Tibial artery (tissue), 4 donors: ENCODE results near the gene ACO2.
A peak's percentile ranks its signal among the peaks of the same experiment; 100 is the strongest.

Experiments
- DNase-seq, 2 donors: peaks; one replicate each; pipeline ENCODE4 v3.0.0-alpha.2; 2019
- H3K27ac ChIP-seq, 2 donors: fragments of 200-600 bp; sonication (generic) in 1 of 2; 1 replicate in 1 of 2; 2 replicates in 1 of 2; pipeline ENCODE4 v1.5.1; 2018 to 2019; ENCODE audit warnings: mild to moderate bottlenecking in 1 of 2
- H3K27me3 ChIP-seq, 2 donors: fragments of 200-600 bp; sonication (generic) in 1 of 2; one replicate each; pipeline versions ENCODE4 v1.5.1 to v1.6.0; 2016 to 2019
- H3K36me3 ChIP-seq, 3 donors: fragments of 200-600 bp; sonication (generic) in 2 of 3; one replicate each; pipeline ENCODE4 v1.5.1; 2016 to 2019; ENCODE audit warnings: mild to moderate bottlenecking in 2 of 3
- H3K4me1 ChIP-seq, 4 donors: fragments of 200-600 bp; sonication (generic) in 2 of 4; 1 replicate in 3 of 4; 2 replicates in 1 of 4; pipeline ENCODE4 v1.5.1; 2016 to 2019
- H3K4me3 ChIP-seq, 2 donors: fragments of 200-600 bp; sonication (generic) in 1 of 2; 1 replicate in 1 of 2; 2 replicates in 1 of 2; pipeline ENCODE4 v1.5.1; 2018 to 2019; ENCODE audit warnings: mild to moderate bottlenecking in 2 of 2
- H3K9me3 ChIP-seq, 3 donors: fragments of 200-600 bp; sonication (generic) in 1 of 3; one replicate each; pipeline ENCODE4 v1.5.1; 2016 to 2019
- CTCF ChIP-seq, 2 experiments: fragments of 200-600 bp in 1 of 2; fragments of 450-650 bp in 1 of 2; IDR thresholded peaks; one replicate each; pipeline ENCODE4 v1.5.1; 2017 to 2019; ENCODE audit warnings: antibody characterized with exemption in 2 of 2, mild to moderate bottlenecking in 1 of 2, moderate library complexity in 1 of 2
- intact Hi-C: fragments of 100-400 bp; cut with DNase I; formaldehyde crosslinking; loops from one replicate; pipeline ENCODE4 v1.15.0; 2023; ENCODE audit warnings: low total_unique reads

The ACO2 gene

GRCh38 chr22:41526830-41527799 lies 58.2 kb downstream of the ACO2 start:
- H3K9me3 ChIP-seq: no peaks in the 10 kb centered on the region
- H3K27me3 ChIP-seq: no peaks in the 10 kb centered on the region
- intact Hi-C loops: loop anchor here (5.0 kb wide), 1 partner anchor 240 kb away; the partner anchor contains the start of gene RANGAP1
- H3K4me1 ChIP-seq: peaks cover 0 to 47% (median 39%) of the 10 kb centered on the region in 4 donors
- TF ChIP-seq CTCF (IDR thresholded peaks at IDR 0.05): peak; percentile 78 to 81
- H3K4me3 ChIP-seq: no peak overlapping the region
- H3K27ac ChIP-seq: peak overlapping the region; percentile 92 to 97
- no peak for DNase-seq
- H3K36me3 ChIP-seq: peaks cover 40 to 74% (median 62%) of the 10 kb centered on the region in 3 donors

- H3K4me1 ChIP-seq: peaks cover 0 to 47% (median 35%) of the 10 kb centered on the region in 4 donors
- no peaks in the 10 kb centered on the region for H3K9me3 ChIP-seq
- no peak for TF ChIP-seq CTCF (IDR thresholded peaks at IDR 0.05)
- no peak overlapping the region for H3K4me3 ChIP-seq
- no peaks in the 10 kb centered on the region for H3K27me3 ChIP-seq
- peak overlapping the region in 1 of 2 donors; percentile 97 for H3K27ac ChIP-seq
- intact Hi-C loops: loop anchor here (5.0 kb wide), 1 partner anchor 241 kb away; the partner anchor contains the start of gene RANGAP1
- H3K36me3 ChIP-seq: peaks cover 40 to 83% (median 72%) of the 10 kb centered on the region in 3 donors
- DNase-seq: no peak
Measured at GRCh38 chr22:41528132-41528766, 59.3 kb downstream of the ACO2 start.

GRCh38 chr22:41528938-41529561 lies 60.1 kb downstream of the ACO2 start:
- Histone ChIP-seq H3K27ac (no peak overlapping the region), H3K36me3 (peaks cover 40 to 86% (median 72%) of the 10 kb centered on the region in 3 donors), H3K9me3 (no peaks in the 10 kb centered on the region), H3K27me3 (no peaks in the 10 kb centered on the region), H3K4me3 (no peak overlapping the region), H3K4me1 (peaks cover 0 to 47% (median 27%) of the 10 kb centered on the region in 4 donors)
- intact Hi-C loops: loop anchor here (5.0 kb wide), 1 partner anchor 242 kb away; the partner anchor contains the start of gene RANGAP1
- DNase-seq: no peak
- TF ChIP-seq CTCF (IDR thresholded peaks at IDR 0.05): no peak

GRCh38 chr22:41530890-41531714 lies 62.2 kb downstream of the ACO2 start:
- Histone ChIP-seq H3K9me3 (no peaks in the 10 kb centered on the region), H3K27ac (peak overlapping the region; percentile 3 to 27), H3K4me3 (no peak overlapping the region), H3K27me3 (no peaks in the 10 kb centered on the region), H3K4me1 (peaks cover 0 to 27% (median 6%) of the 10 kb centered on the region in 4 donors), H3K36me3 (peaks cover 30 to 86% (median 70%) of the 10 kb centered on the region in 3 donors)
- no peak for DNase-seq
- TF ChIP-seq CTCF (IDR thresholded peaks at IDR 0.05): no peak
- intact Hi-C loops: no loop called here
